ENCODE measurements around the gene FOXJ2. TPM values are rescaled to one million over a fixed set of nuclear protein-coding genes. Genes with fewer than 3 reads are reported as not detected.

Gene FOXJ2
- total and polyA plus RNA-seq, 2 of the 4 experiments (the other 2 are of a cell fraction), result 3.0 to 8.4 TPM

- Histone ChIP-seq H2AK5ac (ENCODE audit: low read depth, low read length) (no peak overlapping the region), H3K18ac (ENCODE audit: low read depth, low read length) (no peak overlapping the region), H4K5ac (ENCODE audit: low read depth, low read length) (no peak overlapping the region), H3K79me1 (ENCODE audit: low read depth in 1 of 2, low read length in 2 of 2) (peaks cover 42 to 77% of the 10 kb centered on the region in 2 experiments), H4K91ac (ENCODE audit: insufficient read depth, low read depth, low read length) (no peak overlapping the region), H2BK5ac (ENCODE audit: low read depth, low read length, poor library complexity, severe bottlenecking) (no peak overlapping the region), H2AK9ac (replicated peaks; ENCODE audit: low read depth, low read length, poor library complexity) (no peak overlapping the region), H3K36me3 (ENCODE audit: control insufficient read depth, insufficient read depth, low read length) (peaks cover 1% of the 10 kb centered on the region), H3K4me2 (ENCODE audit: low read depth, low read length) (peak overlapping the region; percentile 87), H3K9me3 (ENCODE audit: control insufficient read depth, insufficient read depth, low read length) (no peaks in the 10 kb centered on the region), H4K20me1 (ENCODE audit: insufficient read depth, low read length) (peaks cover 56% of the 10 kb centered on the region), H3K27ac (ENCODE audit: insufficient read depth, low read length) (no peak overlapping the region), H3K4me3 (ENCODE audit: insufficient read depth, low read depth, low read length) (peak overlapping the region; percentile 84; the same call in 1 of the 2 replicates), H3K14ac (replicated peaks; ENCODE audit: low read depth, low read length) (0 out of 2 replicates have a peak overlapping the region, but pooled peaks have one; percentile 97), H4K8ac (ENCODE audit: low read depth in 2 of 2, low read length in 2 of 2) (no peak overlapping the region), H2BK20ac (ENCODE audit: low read depth, low read length) (no peak overlapping the region), H2BK120ac (ENCODE audit: low read depth, low read length) (no peak overlapping the region), H3K4ac (ENCODE audit: low read depth, low read length) (no peak overlapping the region), H3K23ac (ENCODE audit: low read depth, low read length) (peak overlapping the region; percentile 18), H2BK15ac (ENCODE audit: low read depth, low read length) (no peak overlapping the region), H3K9me1 (ENCODE audit: insufficient read depth, low read length) (peaks cover 40% of the 10 kb centered on the region), H3K4me1 (ENCODE audit: control insufficient read depth, insufficient read depth, low read length) (peaks cover 24% of the 10 kb centered on the region), H2AFZ (replicated peaks; ENCODE audit: low read length, poor library complexity) (no peak overlapping the region), H3K27me3 (ENCODE audit: control insufficient read depth, insufficient read depth, low read length) (no peaks in the 10 kb centered on the region), H3K56ac (ENCODE audit: extremely low read depth, insufficient read depth, low read length) (no peak overlapping the region), H3K9ac (ENCODE audit: low read depth, low read length) (peak overlapping the region; percentile 30; the same call in 1 of the 2 replicates)
- DNase-seq, result no peak
- POLR2A ChIA-PET (ENCODE audit: unreplicated experiment), result no interaction called here
- CTCF ChIA-PET, result interaction anchor here (0.6 kb wide), 1 partner anchor 415 kb away, joined by 3 read pairs; no protein-coding TSS in a partner anchor
- BruUV-seq (replicated peaks), result no TSS peak
- intact Hi-C loops (cut with micrococcal nuclease) (no loop called here), in situ Hi-C loops (cut with MboI; ENCODE audit: low sequenced_read_pairs) (loop anchor here (25.0 kb wide), 1 partner anchor 398 kb away; no protein-coding TSS in a partner anchor), dilution Hi-C loops (cut with HindIII; ENCODE audit: low sequenced_read_pairs, unreplicated experiment) (no loop called here)
- TF ChIP-seq MAFK (IDR thresholded peaks at IDR 0.05; ENCODE audit: low read depth, low read length) (no peak), CEBPB (IDR thresholded peaks at IDR 0.05; ENCODE audit: low read depth, low read length) (no peak), MAZ (IDR thresholded peaks at IDR 0.05; ENCODE audit: borderline replicate concordance, low read depth, low read length) (no peak), RFX5 (IDR thresholded peaks at IDR 0.05; ENCODE audit: low read depth, low read length) (no peak), CHD1 (IDR thresholded peaks at IDR 0.05; ENCODE audit: low read depth, low read length) (no peak), RAD21 (IDR thresholded peaks at IDR 0.05; ENCODE audit: low read length) (no peak), NFE2L2 (IDR thresholded peaks at IDR 0.05; ENCODE audit: low read depth, low read length) (no peak), FOS (IDR thresholded peaks at IDR 0.05; ENCODE audit: low read depth, low read length) (no peak), CTCF (conservative IDR thresholded peaks at IDR 0.05; ENCODE audit: low read depth, low read length) (no peak)
- ATAC-seq (ENCODE audit: low read depth), result no peak
Measured at GRCh38 chr12:8034802-8035201, 2.3 kb downstream of the FOXJ2 start.

Measured in IMR-90 (cell line).